Hepatocyte (in vitro differentiated cells): ENCODE measurements around the gene PTGDS. TPM values are rescaled to one million over a fixed set of nuclear protein-coding genes. Genes with fewer than 3 reads are reported as not detected.
A peak's percentile ranks its signal among the peaks of the same experiment; 100 is the strongest.

Source experiments
- DNase-seq: peaks from one replicate; pipeline ENCODE4 v3.0.0-alpha.2; 2016; ENCODE audit warnings: low spot score
- H2AFZ ChIP-seq: fragments of 200-600 bp; sonication (generic); 2 replicates; pipeline ENCODE4 v1.6.0; 2016; ENCODE audit warnings: antibody characterized with exemption, mild to moderate bottlenecking
- H3K27ac ChIP-seq: fragments of 200-600 bp; sonication (generic); 2 replicates; pipeline ENCODE4 v1.5.1; 2016; ENCODE audit warnings: mild to moderate bottlenecking
- H3K27me3 ChIP-seq: fragments of 200-600 bp; sonication (generic); 2 replicates; pipeline ENCODE4 v1.6.1; 2016
- H3K36me3 ChIP-seq: fragments of 200-600 bp; sonication (generic); replicated peaks from 2 replicates; pipeline ENCODE4 v1.5.1; 2016; ENCODE audit warnings: low read depth; ENCODE audit not compliant: insufficient read depth
- H3K4me1 ChIP-seq: fragments of 200-600 bp; sonication (generic); 2 replicates; pipeline ENCODE4 v1.5.1; 2016; ENCODE audit warnings: mild to moderate bottlenecking, moderate library complexity; ENCODE audit not compliant: insufficient read depth
- H3K4me2 ChIP-seq: fragments of 200-600 bp; sonication (generic); 2 replicates; pipeline ENCODE4 v1.6.0; 2016
- H3K4me3 ChIP-seq: fragments of 200-600 bp; sonication (generic); 2 replicates; pipeline ENCODE4 v1.5.1; 2016; ENCODE audit warnings: mild to moderate bottlenecking
- H3K79me2 ChIP-seq: fragments of 200-600 bp; sonication (generic); 2 replicates; pipeline ENCODE4 v1.6.0; 2017; ENCODE audit warnings: mild to moderate bottlenecking
- H3K9me2 ChIP-seq: fragments of 200-600 bp; sonication (generic); replicated peaks from 2 replicates; pipeline ENCODE4 v1.6.0; 2017; ENCODE audit warnings: mild to moderate bottlenecking; ENCODE audit not compliant: insufficient read depth
- H3K9me3 ChIP-seq: fragments of 200-600 bp; sonication (generic); 2 replicates; pipeline ENCODE4 v1.5.1; 2016; ENCODE audit warnings: low read depth, mild to moderate bottlenecking
- H4K20me1 ChIP-seq: fragments of 200-600 bp; sonication (generic); 2 replicates; pipeline ENCODE4 v1.6.0; 2016; ENCODE audit warnings: mild to moderate bottlenecking; ENCODE audit not compliant: insufficient read depth, poor library complexity, severe bottlenecking
- EZH2 ChIP-seq: fragments of 200-600 bp; sonication (generic); IDR thresholded peaks from 2 replicates; pipeline ENCODE4 v1.6.1; 2016; ENCODE audit warnings: antibody characterized with exemption, mild to moderate bottlenecking, borderline replicate concordance
- EZH2phosphoT487 ChIP-seq: fragments of 200-600 bp; sonication (generic); IDR thresholded peaks from one replicate; pipeline ENCODE4 v1.6.1; 2018; ENCODE audit warnings: antibody characterized with exemption, mild to moderate bottlenecking, low read depth, moderate library complexity; ENCODE audit not compliant: unreplicated experiment, severe bottlenecking
- WGBS: methylation state at CpG from one replicate; pipeline ENCODE4 v1.1.6; 2016; ENCODE audit warnings: low lambda C conversion rate; ENCODE audit errors: missing lambda C conversion rate; 5-methylcytosine and 5-hydroxymethylcytosine counted together
- polyA plus RNA-seq: library from polyadenylated mRNA; unstranded; fragments of >200 nt; fragmentation: Nextera tagmentation; extraction: Ambion mirVana; gene quantifications from 2 replicates; pipeline ENCODE4 v1.2.1, GENCODE V29; 2016
- total RNA-seq: library from RNA; depleted of rRNA; stranded (reverse); fragments of >200 nt; gene quantifications from 2 replicates; pipeline ENCODE4 v1.2.3, GENCODE V29; 2014
- TF ChIP-seq, protein P1 (sequence below): fragments of 200-600 bp; sonication (generic); IDR thresholded peaks from 2 replicates; pipeline ENCODE4 v1.5.1; 2016; ENCODE audit warnings: antibody characterized with exemption, mild to moderate bottlenecking; ENCODE audit not compliant: poor library complexity

The PTGDS gene
- total and polyA plus RNA-seq, 2 experiments from 2014 or later: 56.0 to 290 TPM

DNA sequence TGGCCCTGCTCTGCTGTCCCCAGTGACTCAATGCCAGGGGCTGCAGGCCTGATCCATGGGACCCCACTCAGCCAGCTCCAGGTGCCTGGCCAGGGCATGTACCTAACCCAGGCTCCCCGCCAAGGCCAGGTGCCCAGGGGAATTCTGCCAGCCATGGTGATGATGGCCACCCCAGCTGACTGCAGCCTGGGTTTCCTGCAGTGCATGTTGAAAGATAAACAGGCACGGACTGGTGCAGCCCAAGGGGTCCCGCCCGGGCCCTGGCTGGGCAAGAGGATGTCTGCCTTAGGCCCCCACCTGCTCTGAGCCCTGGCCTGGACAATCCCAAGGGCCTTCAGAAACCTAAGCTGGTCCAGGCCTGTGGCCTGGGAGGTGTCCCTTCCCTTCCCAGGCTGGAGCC is 49.5 kb downstream of the PTGDS start:
- WGBS: 94% methylated on average over 4 of the region's 4 CpGs
- H3K4me2 ChIP-seq: peak overlapping the region; percentile 88
- H3K27me3 ChIP-seq: no peaks in the 10 kb centered on the region
- no peaks in the 10 kb centered on the region for H3K36me3 ChIP-seq
- no peaks in the 10 kb centered on the region for H3K79me2 ChIP-seq
- no peak overlapping the region for H2AFZ ChIP-seq
- H3K4me3 ChIP-seq: no peak overlapping the region
- no peak for DNase-seq
- H3K9me3 ChIP-seq: no peaks in the 10 kb centered on the region
- H3K27ac ChIP-seq: no peak overlapping the region
- TF ChIP-seq, protein P1, sequence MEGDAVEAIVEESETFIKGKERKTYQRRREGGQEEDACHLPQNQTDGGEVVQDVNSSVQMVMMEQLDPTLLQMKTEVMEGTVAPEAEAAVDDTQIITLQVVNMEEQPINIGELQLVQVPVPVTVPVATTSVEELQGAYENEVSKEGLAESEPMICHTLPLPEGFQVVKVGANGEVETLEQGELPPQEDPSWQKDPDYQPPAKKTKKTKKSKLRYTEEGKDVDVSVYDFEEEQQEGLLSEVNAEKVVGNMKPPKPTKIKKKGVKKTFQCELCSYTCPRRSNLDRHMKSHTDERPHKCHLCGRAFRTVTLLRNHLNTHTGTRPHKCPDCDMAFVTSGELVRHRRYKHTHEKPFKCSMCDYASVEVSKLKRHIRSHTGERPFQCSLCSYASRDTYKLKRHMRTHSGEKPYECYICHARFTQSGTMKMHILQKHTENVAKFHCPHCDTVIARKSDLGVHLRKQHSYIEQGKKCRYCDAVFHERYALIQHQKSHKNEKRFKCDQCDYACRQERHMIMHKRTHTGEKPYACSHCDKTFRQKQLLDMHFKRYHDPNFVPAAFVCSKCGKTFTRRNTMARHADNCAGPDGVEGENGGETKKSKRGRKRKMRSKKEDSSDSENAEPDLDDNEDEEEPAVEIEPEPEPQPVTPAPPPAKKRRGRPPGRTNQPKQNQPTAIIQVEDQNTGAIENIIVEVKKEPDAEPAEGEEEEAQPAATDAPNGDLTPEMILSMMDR: no peak
- TF ChIP-seq EZH2 (no peak), EZH2phosphoT487 (no peak)
- H3K4me1 ChIP-seq: peaks cover 20% of the 10 kb centered on the region
- no peaks in the 10 kb centered on the region for H4K20me1 ChIP-seq
- no peaks in the 10 kb centered on the region for H3K9me2 ChIP-seq

DNA sequence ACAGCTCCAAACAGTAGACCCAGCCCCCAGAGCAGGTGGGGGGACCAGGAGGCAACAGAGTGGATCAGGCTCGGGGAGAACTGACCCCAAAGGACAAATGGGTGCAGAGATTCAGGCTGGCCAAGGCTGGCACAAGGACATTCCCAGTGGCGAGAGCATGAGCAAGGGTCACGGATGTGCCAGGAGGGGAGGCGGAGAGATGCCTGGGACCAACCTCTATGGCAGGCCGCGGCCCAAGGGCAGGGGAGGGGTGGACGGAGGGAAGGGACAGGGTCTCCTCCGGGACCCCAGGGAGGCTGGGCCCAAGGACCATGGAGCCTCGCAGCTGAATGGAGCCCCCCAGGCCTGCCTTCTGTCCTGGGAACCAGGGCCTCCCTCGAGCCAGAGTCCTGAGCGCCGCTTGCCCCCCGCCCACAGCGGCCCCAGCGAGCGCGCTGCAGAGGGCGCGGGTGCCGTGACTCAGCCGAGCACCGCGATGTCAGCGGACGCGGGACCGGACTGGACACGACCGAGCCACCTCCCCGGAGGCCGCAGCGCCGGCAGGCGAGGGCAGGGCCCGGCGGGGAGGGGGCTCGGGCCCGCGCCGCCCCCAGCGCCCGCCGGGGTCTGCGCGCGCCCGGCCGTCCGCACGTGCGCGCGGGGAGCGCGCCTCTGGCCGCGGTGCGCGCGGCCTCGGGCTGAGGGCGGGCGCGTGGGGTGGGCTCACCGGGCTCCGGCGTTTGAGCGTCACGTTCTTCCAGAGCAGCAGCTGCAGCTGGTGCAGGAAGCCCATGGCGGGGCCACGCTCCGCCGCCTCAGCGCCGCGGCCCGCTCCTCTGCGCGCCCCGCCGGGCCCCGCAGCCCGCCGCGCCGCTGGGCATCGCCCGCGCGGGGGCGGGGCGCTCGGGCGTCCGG is 50.3 kb downstream of the PTGDS start, which contains the start of gene ABCA2:
ABCA2 (minus strand) TSS at position 869 of the 894 bp plus-strand sequence; CDS start at position 772, 97 bp downstream.
- H4K20me1 ChIP-seq: no peaks in the 10 kb centered on the region
- no peaks in the 10 kb centered on the region for H3K9me3 ChIP-seq
- H3K36me3 ChIP-seq: no peaks in the 10 kb centered on the region
- peak; percentile 64 for DNase-seq
- H3K79me2 ChIP-seq: no peaks in the 10 kb centered on the region
- H3K9me2 ChIP-seq: no peaks in the 10 kb centered on the region
- no peak for TF ChIP-seq EZH2
- TF ChIP-seq, protein P1: no peak
- no peak for TF ChIP-seq EZH2phosphoT487
- 16% methylated on average over 31 of the region's 95 CpGs for WGBS
- H2AFZ ChIP-seq: peak within 1 kb of the TSS; percentile 100
- H3K4me2 ChIP-seq: peak within 1 kb of the TSS; percentile 100
- peak within 1 kb of the TSS; percentile 72 for H3K27ac ChIP-seq
- H3K4me1 ChIP-seq: peaks cover 20% of the 10 kb centered on the region
- peak within 1 kb of the TSS; percentile 85 for H3K4me3 ChIP-seq
- no peaks in the 10 kb centered on the region for H3K27me3 ChIP-seq

DNA sequence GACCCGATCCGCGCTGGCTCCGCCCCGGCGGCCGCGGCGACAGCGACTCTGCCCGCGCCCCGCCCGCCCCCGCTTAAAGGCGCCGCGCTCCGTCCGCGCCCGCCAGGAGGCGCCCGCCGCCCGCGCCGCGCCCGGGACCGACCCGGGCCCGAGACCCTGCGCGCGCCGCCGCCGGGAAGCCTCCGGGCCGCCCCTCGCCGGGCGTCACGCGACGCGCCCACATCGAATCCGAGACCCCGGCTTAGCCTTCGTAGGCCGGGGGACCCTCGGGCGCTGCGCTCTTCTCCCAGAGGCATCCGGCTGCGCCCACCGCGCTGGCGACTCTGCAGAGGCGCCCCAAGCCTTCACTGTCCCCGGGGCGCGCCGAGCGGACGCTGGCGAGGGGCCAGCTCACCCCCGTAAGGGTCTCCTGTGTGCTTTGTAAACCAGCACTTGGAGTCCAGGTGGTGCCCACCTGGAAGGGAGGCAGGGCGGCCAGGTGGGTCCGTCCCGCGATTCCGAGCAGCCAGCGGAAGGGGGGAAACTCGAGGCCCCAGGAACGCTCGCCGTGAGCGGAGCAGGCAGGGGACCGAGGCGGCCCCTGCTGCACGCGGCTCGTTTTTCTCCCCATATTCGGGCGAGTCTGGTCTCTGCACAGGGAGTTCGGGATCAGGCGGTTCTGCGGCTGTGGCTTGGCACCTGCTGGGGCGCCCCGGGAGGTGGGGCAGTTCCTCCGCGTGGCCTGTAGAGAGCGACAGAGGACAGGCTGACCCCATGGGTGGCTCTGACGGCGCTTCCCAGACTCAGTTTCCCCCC is 51.2 kb downstream of the PTGDS start:
- Histone ChIP-seq H3K36me3 (no peaks in the 10 kb centered on the region), H3K9me3 (no peaks in the 10 kb centered on the region), H3K9me2 (no peaks in the 10 kb centered on the region), H3K4me1 (peaks cover 20% of the 10 kb centered on the region), H4K20me1 (no peaks in the 10 kb centered on the region), H3K27me3 (no peaks in the 10 kb centered on the region), H3K4me3 (peak overlapping the region; percentile 85), H3K27ac (peak overlapping the region; percentile 72), H2AFZ (peak overlapping the region; percentile 100), H3K79me2 (no peaks in the 10 kb centered on the region), H3K4me2 (peak overlapping the region; percentile 100)
- DNase-seq: peak; percentile 91
- TF ChIP-seq, protein P1: peak; percentile 42
- TF ChIP-seq EZH2 (no peak), EZH2phosphoT487 (no peak)
- WGBS: 3% methylated on average over 81 of the region's 98 CpGs
